Lung (tissue), 12 donors: ENCODE data around the gene GNAI1. TPM values are rescaled to one million over a fixed set of nuclear protein-coding genes. Genes with fewer than 3 reads are reported as not detected.

ENCODE experiments used
- ATAC-seq: fragments of 200-7000 bp; cut with Tn5 transposase; one replicate; pipeline ENCODE4 v1.9.1; 2020; ENCODE audit warnings: moderate number of reproducible peaks; ENCODE audit not compliant: insufficient read depth, low FRiP score
- DNase-seq, 3 donors: peaks; one replicate each; pipeline ENCODE4 v3.0.0-alpha.2; 2013 to 2017
- H3K27ac ChIP-seq, 2 donors: one replicate each; pipeline ENCODE4 v1.5.1; 2013; ENCODE audit warnings: mild to moderate bottlenecking in 2 of 2, moderate library complexity in 2 of 2, control low read depth in 1 of 2, inconsistent platforms in 1 of 2, low read depth in 1 of 2, low read length in 1 of 2
- H3K27me3 ChIP-seq, 3 donors: one replicate each; pipeline ENCODE4 v1.5.1; 2013; ENCODE audit warnings: low read length in 2 of 3; ENCODE audit not compliant: control insufficient read depth in 3 of 3, insufficient read depth in 3 of 3
- H3K36me3 ChIP-seq, 4 donors: one replicate each; pipeline ENCODE4 v1.5.1; 2013; ENCODE audit warnings: low read length in 4 of 4, mild to moderate bottlenecking in 1 of 4, moderate library complexity in 1 of 4; ENCODE audit not compliant: control insufficient read depth in 4 of 4, insufficient read depth in 4 of 4
- H3K4me1 ChIP-seq, 5 donors: one replicate each; pipeline ENCODE4 v1.5.1; 2013; ENCODE audit warnings: low read length in 5 of 5, mild to moderate bottlenecking in 2 of 5, moderate library complexity in 1 of 5; ENCODE audit not compliant: control insufficient read depth in 5 of 5, insufficient read depth in 5 of 5
- H3K4me3 ChIP-seq: one replicate; pipeline ENCODE4 v1.5.1; 2013; ENCODE audit warnings: mild to moderate bottlenecking, control low read depth, moderate library complexity
- H3K9ac ChIP-seq, 2 donors: one replicate each; pipeline ENCODE4 v1.5.1; 2013; ENCODE audit warnings: low read length in 2 of 2, control low read depth in 1 of 2; ENCODE audit not compliant: insufficient read depth in 1 of 2
- H3K9me3 ChIP-seq, 4 donors: one replicate each; pipeline ENCODE4 v1.5.1; 2013; ENCODE audit warnings: low read length in 3 of 4, mild to moderate bottlenecking in 1 of 4, moderate library complexity in 1 of 4; ENCODE audit not compliant: control insufficient read depth in 4 of 4, insufficient read depth in 3 of 4
- WGBS, 2 donors: extraction: QIAGEN DNeasy Blood & Tissue Kit; methylation state at CpG; one replicate each; pipeline ENCODE4 v1.1.7; 2013; 5-methylcytosine and 5-hydroxymethylcytosine counted together
- polyA plus RNA-seq, 2 donors: library from polyadenylated mRNA; stranded (reverse); fragments of 200-250 nt; gene quantifications; one replicate each; pipeline ENCODE4 v1.2.1, GENCODE V29; 2013
- total RNA-seq, 2 donors: library from RNA; depleted of rRNA in 1 of 2; stranded (reverse); fragments of >200 nt in 1 of 2; gene quantifications; one replicate each; pipeline ENCODE4 v1.2.1, GENCODE V29; 2014 to 2021
- TF ChIP-seq, protein P1 (sequence below): IDR thresholded peaks from 2 replicates; pipeline ENCODE4 v1.5.1; 2012; ENCODE audit warnings: mild to moderate bottlenecking; ENCODE audit errors: control extremely low read depth, extremely low read depth
- donor health status: control.
- donor health status: control.
- donor health status: Bipolar disorder and iron deficiency.
- donor health status: healthy.
- donor health status: DM: yes; HTN: yes; CAD: no.

Gene GNAI1
- total and polyA plus RNA-seq, 4 donors = 10.4 to 155 (median 20.2) TPM

DNA sequence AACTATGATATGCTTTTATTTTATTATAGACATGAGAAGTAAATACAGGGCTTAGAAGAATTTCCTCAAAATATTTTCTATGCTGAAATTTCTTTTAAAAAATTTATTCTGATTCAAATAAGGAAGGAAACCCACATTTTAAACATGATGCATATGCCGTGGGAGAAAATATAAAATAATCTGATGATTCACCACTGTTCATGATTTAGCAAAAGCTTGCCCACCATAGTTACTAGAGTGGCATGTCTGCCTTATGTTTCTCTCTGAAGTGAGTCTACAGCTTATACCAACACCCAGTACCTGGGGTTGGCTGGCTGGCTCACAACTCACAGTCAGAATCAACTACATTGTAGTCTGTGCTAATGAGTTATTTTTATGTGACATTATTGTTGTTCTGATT lies 102.0 kb downstream of the GNAI1 start:
- H3K9ac ChIP-seq = no peak overlapping the region
- TF ChIP-seq, protein P1, sequence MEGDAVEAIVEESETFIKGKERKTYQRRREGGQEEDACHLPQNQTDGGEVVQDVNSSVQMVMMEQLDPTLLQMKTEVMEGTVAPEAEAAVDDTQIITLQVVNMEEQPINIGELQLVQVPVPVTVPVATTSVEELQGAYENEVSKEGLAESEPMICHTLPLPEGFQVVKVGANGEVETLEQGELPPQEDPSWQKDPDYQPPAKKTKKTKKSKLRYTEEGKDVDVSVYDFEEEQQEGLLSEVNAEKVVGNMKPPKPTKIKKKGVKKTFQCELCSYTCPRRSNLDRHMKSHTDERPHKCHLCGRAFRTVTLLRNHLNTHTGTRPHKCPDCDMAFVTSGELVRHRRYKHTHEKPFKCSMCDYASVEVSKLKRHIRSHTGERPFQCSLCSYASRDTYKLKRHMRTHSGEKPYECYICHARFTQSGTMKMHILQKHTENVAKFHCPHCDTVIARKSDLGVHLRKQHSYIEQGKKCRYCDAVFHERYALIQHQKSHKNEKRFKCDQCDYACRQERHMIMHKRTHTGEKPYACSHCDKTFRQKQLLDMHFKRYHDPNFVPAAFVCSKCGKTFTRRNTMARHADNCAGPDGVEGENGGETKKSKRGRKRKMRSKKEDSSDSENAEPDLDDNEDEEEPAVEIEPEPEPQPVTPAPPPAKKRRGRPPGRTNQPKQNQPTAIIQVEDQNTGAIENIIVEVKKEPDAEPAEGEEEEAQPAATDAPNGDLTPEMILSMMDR = no peak
- no peak for DNase-seq
- no peaks in the 10 kb centered on the region for H3K4me1 ChIP-seq
- no peaks in the 10 kb centered on the region for H3K9me3 ChIP-seq
- no peaks in the 10 kb centered on the region for H3K27me3 ChIP-seq
- H3K27ac ChIP-seq = no peak overlapping the region
- ATAC-seq = no peak
- no peaks in the 10 kb centered on the region for H3K36me3 ChIP-seq
- no peak overlapping the region for H3K4me3 ChIP-seq
- WGBS, 2 donors = 34 to 70% methylated on average over 1 of the region's 1 CpG

- Histone ChIP-seq H3K9ac (no peak overlapping the region), H3K36me3 (no peaks in the 10 kb centered on the region), H3K9me3 (no peaks in the 10 kb centered on the region), H3K4me1 (peaks cover 0 to 2% (median 0%) of the 10 kb centered on the region in 5 donors), H3K4me3 (no peak overlapping the region), H3K27me3 (no peaks in the 10 kb centered on the region), H3K27ac (no peak overlapping the region)
- TF ChIP-seq, protein P1 = no peak
- DNase-seq (no peak), ATAC-seq (no peak)
- WGBS, 2 donors = 87% methylated on average over 4 of the region's 4 CpGs
Observed at GRCh38 chr7:80240265-80241025, 105.8 kb downstream of the GNAI1 start.

DNA sequence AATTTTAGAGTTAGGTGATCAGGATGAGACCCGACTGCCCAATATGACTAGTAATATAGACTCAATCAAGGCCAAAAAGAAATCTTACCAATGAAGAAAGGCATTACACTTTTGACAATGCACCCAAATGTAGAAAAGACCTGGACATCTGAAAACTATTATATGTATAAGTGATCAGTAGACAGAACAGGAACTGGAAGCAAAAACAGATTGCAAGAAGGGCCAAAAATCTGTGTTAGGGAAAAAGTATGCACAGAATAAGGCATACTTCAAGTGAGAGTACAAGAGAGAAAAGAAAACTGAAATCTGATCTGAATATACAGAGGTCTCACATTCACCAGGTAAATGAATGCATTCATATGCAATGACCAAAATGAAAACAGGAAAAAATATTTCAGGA lies 107.0 kb downstream of the GNAI1 start:
- Histone ChIP-seq H3K4me3 (no peak overlapping the region), H3K27ac (no peak overlapping the region), H3K4me1 (peaks cover 0 to 2% (median 0%) of the 10 kb centered on the region in 5 donors), H3K9ac (no peak overlapping the region), H3K9me3 (no peaks in the 10 kb centered on the region), H3K36me3 (no peaks in the 10 kb centered on the region), H3K27me3 (no peaks in the 10 kb centered on the region)
- DNase-seq (no peak), ATAC-seq (no peak)
- 92 to 96% methylated on average over 1 of the region's 1 CpG for WGBS, 2 donors
- TF ChIP-seq, protein P1 = no peak
